SK-N-SH (cell line): ENCODE results near the gene MEIKIN. TPM values are rescaled to one million over a fixed set of nuclear protein-coding genes. Genes with fewer than 3 reads are reported as not detected.

Experiments used
- CTCF ChIA-PET: fragments of 300-600, 350-600 bp; formaldehyde crosslinking; extraction: SDS; loops from one replicate; lab custom pipeline; 2021; lab: Yijun Ruan, JAX
- POLR2A ChIA-PET: fragments of 350-600 bp; sonication (Branson Sonifier 250); formaldehyde crosslinking; extraction: SDS; loops from one replicate; lab custom pipeline; 2020; ENCODE audit warnings: antibody characterized with exemption, inconsistent platforms; lab: Yijun Ruan, JAX
- DNase-seq: peaks from one replicate; pipeline ENCODE4 v3.0.0; 2012
- H2AFZ ChIP-seq: fragments of 200-600 bp; sonication (generic); 2 replicates; pipeline ENCODE4 v1.8.1; 2016; ENCODE audit warnings: antibody characterized with exemption, mild to moderate bottlenecking, low read depth
- H3F3A ChIP-seq: fragments of 200-600 bp; sonication (generic); replicated peaks from 2 replicates; pipeline ENCODE3; 2016; ENCODE audit warnings: antibody characterized with exemption, mild to moderate bottlenecking; ENCODE audit not compliant: insufficient read depth
- H3K27ac ChIP-seq, 2 experiments: fragments of 200-500 bp in 1 of 2; fragments of 200-600 bp in 1 of 2; sonication (Bioruptor generic) in 1 of 2; sonication (generic), shearing (Covaris generic) in 1 of 2; 2 replicates each; pipeline versions ENCODE4 v1.5.1 to v1.6.1; 2014 to 2016; ENCODE audit warnings: low read depth in 2 of 2, inconsistent platforms in 1 of 2, low read length in 1 of 2, mild to moderate bottlenecking in 1 of 2, mixed read lengths in 1 of 2
- H3K27me3 ChIP-seq: fragments of 200-600 bp; sonication (generic), shearing (Covaris generic); 2 replicates; pipeline ENCODE4 v1.6.1; 2016; ENCODE audit warnings: mixed run types; ENCODE audit not compliant: insufficient read depth
- H3K36me3 ChIP-seq, 2 experiments: fragments of 200-500 bp in 1 of 2; fragments of 200-600 bp in 1 of 2; sonication (Bioruptor generic) in 1 of 2; sonication (generic) in 1 of 2; replicated peaks in 1 of 2; 2 replicates each; pipeline versions ENCODE3 to v1.5.1; 2014 to 2016; ENCODE audit warnings: low read length in 1 of 2, mild to moderate bottlenecking in 1 of 2; ENCODE audit not compliant: insufficient read depth in 2 of 2, control insufficient read depth in 1 of 2
- H3K4me1 ChIP-seq, 2 experiments: fragments of 200-500 bp in 1 of 2; fragments of 200-600 bp in 1 of 2; sonication (Bioruptor generic) in 1 of 2; sonication (generic), shearing (Covaris generic) in 1 of 2; 2 replicates each; pipeline versions ENCODE4 v1.5.1 to v1.6.1; 2014 to 2016; ENCODE audit warnings: low read depth in 1 of 2, low read length in 1 of 2, mixed run types in 1 of 2; ENCODE audit not compliant: insufficient read depth in 2 of 2, control insufficient read depth in 1 of 2
- H3K4me2 ChIP-seq: fragments of 200-600 bp; sonication (generic), shearing (Covaris generic); 2 replicates; pipeline ENCODE4 v1.6.1; 2017; ENCODE audit warnings: mixed run types
- H3K4me3 ChIP-seq, 2 experiments: fragments of 200-500 bp in 1 of 2; fragments of 200-600 bp in 1 of 2; sonication (Bioruptor generic) in 1 of 2; sonication (generic), shearing (Covaris generic) in 1 of 2; 2 replicates each; pipeline versions ENCODE4 v1.5.1 to v1.8.1; 2014 to 2016; ENCODE audit warnings: low read depth in 2 of 2, inconsistent platforms in 1 of 2, low read length in 1 of 2, mild to moderate bottlenecking in 1 of 2, mixed read lengths in 1 of 2, moderate library complexity in 1 of 2
- H3K79me2 ChIP-seq: fragments of 200-600 bp; sonication (generic); 2 replicates; pipeline ENCODE4 v1.8.1; 2017; ENCODE audit warnings: mild to moderate bottlenecking; ENCODE audit not compliant: insufficient read depth
- H3K9ac ChIP-seq: fragments of 200-600 bp; sonication (generic); 2 replicates; pipeline ENCODE4 v1.6.1; 2017; ENCODE audit warnings: mixed run types
- H3K9me2 ChIP-seq: fragments of 200-600 bp; sonication (generic); 2 replicates; pipeline ENCODE4 v1.6.1; 2017; ENCODE audit warnings: mixed run types
- H3K9me3 ChIP-seq: fragments of 200-600 bp; sonication (generic); 2 replicates; pipeline ENCODE4 v1.6.1; 2017; ENCODE audit warnings: mixed run types, mild to moderate bottlenecking, moderate library complexity
- H4K20me1 ChIP-seq: fragments of 200-600 bp; sonication (generic); 2 replicates; pipeline ENCODE4 v1.6.1; 2017; ENCODE audit warnings: mild to moderate bottlenecking, mixed run types; ENCODE audit not compliant: insufficient read depth
- CHD2 ChIP-seq: fragments of 150-350 bp; IDR thresholded peaks from 2 replicates; pipeline ENCODE4 v1.6.1; 2018; ENCODE audit warnings: low read length; ENCODE audit not compliant: partially characterized antibody
- EP300 ChIP-seq, 2 experiments: IDR thresholded peaks; 2 replicates each; pipeline versions ENCODE4 v1.4.0 to v1.6.1; 2012; ENCODE audit warnings: borderline replicate concordance in 1 of 2, low read depth in 1 of 2, low read length in 1 of 2
- FOSL2 ChIP-seq: IDR thresholded peaks from 2 replicates; pipeline ENCODE4 v1.4.0; 2012; ENCODE audit warnings: low read depth, mild to moderate bottlenecking, moderate library complexity, borderline replicate concordance
- FOXJ3 ChIP-seq: sonication (generic); formaldehyde crosslinking; IDR thresholded peaks from 2 replicates; pipeline ENCODE4 v1.5.1; 2020; ENCODE audit warnings: mild to moderate bottlenecking, missing genetic modification reagents
- GABPA ChIP-seq: IDR thresholded peaks from 2 replicates; pipeline ENCODE4 v1.4.0; 2012; ENCODE audit warnings: low read depth, mild to moderate bottlenecking
- GATA2 ChIP-seq: sonication (generic); formaldehyde crosslinking; IDR thresholded peaks from 2 replicates; pipeline ENCODE4 v1.5.0; 2020; ENCODE audit warnings: mild to moderate bottlenecking, missing genetic modification reagents
- JUND ChIP-seq: IDR thresholded peaks from 2 replicates; pipeline ENCODE4 v1.4.0; 2012
- MAX ChIP-seq: IDR thresholded peaks from 2 replicates; pipeline ENCODE4 v1.4.0; 2012; ENCODE audit warnings: low read depth
- RAD21 ChIP-seq: IDR thresholded peaks from 2 replicates; pipeline ENCODE4 v1.6.1; 2012; ENCODE audit warnings: mild to moderate bottlenecking, low read length
- RCOR1 ChIP-seq: fragments of 150-350 bp; IDR thresholded peaks from 2 replicates; pipeline ENCODE4 v1.6.1; 2017; ENCODE audit warnings: antibody characterized with exemption, low read length
- RXRA ChIP-seq: IDR thresholded peaks from 2 replicates; pipeline ENCODE4 v1.4.0; 2012; ENCODE audit warnings: low read depth, mild to moderate bottlenecking, borderline replicate concordance
- SMC3 ChIP-seq: IDR thresholded peaks from 2 replicates; pipeline ENCODE4 v1.6.1; 2012; ENCODE audit warnings: low read depth, low read length, improper control_type of control experiment
- TAF1 ChIP-seq: IDR thresholded peaks from 2 replicates; pipeline ENCODE4 v1.6.1; 2012; ENCODE audit warnings: low read depth, mild to moderate bottlenecking, low read length, moderate library complexity, borderline replicate concordance
- ZBTB33 ChIP-seq: IDR thresholded peaks from 2 replicates; pipeline ENCODE4 v1.4.0; 2012; ENCODE audit warnings: low read depth, borderline replicate concordance
- WGBS: methylation state at CpG from one replicate; pipeline ENCODE4 v1.1.6; 2017; ENCODE audit warnings: low lambda C conversion rate; 5-methylcytosine and 5-hydroxymethylcytosine counted together
- polyA plus RNA-seq, 3 experiments: library from polyadenylated mRNA; depleted of rRNA; stranded (reverse); fragments of >200 nt; gene quantifications; 2 replicates each; pipeline ENCODE4 v1.2.3, GENCODE V29; 2012

Gene MEIKIN
- polyA plus RNA-seq, 1 of the 3 experiments (the other 2 are of a cell fraction), result not detected

- 54% methylated on average over 2 of the region's 2 CpGs for whole genome bisulfite sequencing
- Histone ChIP-seq H3K9me3 (no peaks in the 10 kb centered on the region), H3K4me1 (peaks cover 0 to 4% of the 10 kb centered on the region in 2 experiments; a peak in 1 of 4 replicates), H3K36me3 (no peaks in the 10 kb centered on the region), H3K4me3 (no peak overlapping the region)
- TF ChIP-seq JUND (no peak), ZBTB33 (no peak)
- TF ChIP-seq, all 33 proteins: peak for 0
- POLR2A ChIA-PET, result no interaction called here
- CTCF ChIA-PET, result interaction anchor here (0.7 to 1.4 kb wide), 2 partner anchors 24 to 394 kb away, joined by 3 to 4 read pairs; no protein-coding TSS in a partner anchor
- no peaks in the 10 kb centered on the region; the same call in 1 of the 2 replicates for H3K27me3 ChIP-seq
- H3K9ac ChIP-seq, result no peak overlapping the region
- H3K27ac ChIP-seq, result no peak overlapping the region
- H4K20me1 ChIP-seq, result no peaks in the 10 kb centered on the region
- DNase-seq, result peak; percentile 28
- no peak overlapping the region for H3K4me2 ChIP-seq
- no peaks in the 10 kb centered on the region for H3K9me2 ChIP-seq
- no peak overlapping the region for H2AFZ ChIP-seq
- no peaks in the 10 kb centered on the region for H3K79me2 ChIP-seq
- no peaks in the 10 kb centered on the region for H3F3A ChIP-seq
Observed at GRCh38 chr5:131983244-131983771, 37.8 kb upstream of the MEIKIN start.

GRCh38 chr5:131981516-131981915, 36.1 kb upstream of the MEIKIN start:
- no peak overlapping the region for H3K4me3 ChIP-seq
- H3K79me2 ChIP-seq, result no peaks in the 10 kb centered on the region
- POLR2A ChIA-PET, result interaction anchor here (0.7 kb wide), 1 partner anchor 21 kb away, joined by 4 read pairs; no protein-coding TSS in a partner anchor
- CTCF ChIA-PET, result interaction anchor here (1.1 kb wide), 1 partner anchor 25 kb away, joined by 4 read pairs; no protein-coding TSS in a partner anchor
- no peaks in the 10 kb centered on the region for H3K36me3 ChIP-seq
- no peaks in the 10 kb centered on the region; the same call in 1 of the 2 replicates for H3K27me3 ChIP-seq
- H4K20me1 ChIP-seq, result no peaks in the 10 kb centered on the region
- 25% methylated on average over 4 of the region's 4 CpGs for WGBS
- H3K27ac ChIP-seq, result no peak overlapping the region
- no peak overlapping the region for H2AFZ ChIP-seq
- H3K4me1 ChIP-seq, result peaks cover 0 to 4% of the 10 kb centered on the region in 2 experiments; a peak in 1 of 4 replicates
- no peaks in the 10 kb centered on the region for H3F3A ChIP-seq
- no peaks in the 10 kb centered on the region for H3K9me3 ChIP-seq
- TF ChIP-seq SMC3 (no peak), FOSL2 (no peak), TAF1 (no peak), GATA2 (CRISPR knock-in tag) (no peak), EP300 (IDR thresholded peaks at IDR 0.05; ENCODE audit: borderline replicate concordance in 1 of 2, low read depth in 1 of 2, low read length in 1 of 2) (no peak), FOXJ3 (CRISPR knock-in tag) (no peak), MAX (no peak), RAD21 (no peak), RXRA (no peak), CHD2 (no peak), ZBTB33 (no peak), RCOR1 (no peak), GABPA (no peak)
- H3K9ac ChIP-seq, result no peak overlapping the region
- DNase-seq, result no peak
- H3K4me2 ChIP-seq, result no peak overlapping the region
- H3K9me2 ChIP-seq, result no peaks in the 10 kb centered on the region
